ENCODE results near the gene AKAP13.

DNA sequence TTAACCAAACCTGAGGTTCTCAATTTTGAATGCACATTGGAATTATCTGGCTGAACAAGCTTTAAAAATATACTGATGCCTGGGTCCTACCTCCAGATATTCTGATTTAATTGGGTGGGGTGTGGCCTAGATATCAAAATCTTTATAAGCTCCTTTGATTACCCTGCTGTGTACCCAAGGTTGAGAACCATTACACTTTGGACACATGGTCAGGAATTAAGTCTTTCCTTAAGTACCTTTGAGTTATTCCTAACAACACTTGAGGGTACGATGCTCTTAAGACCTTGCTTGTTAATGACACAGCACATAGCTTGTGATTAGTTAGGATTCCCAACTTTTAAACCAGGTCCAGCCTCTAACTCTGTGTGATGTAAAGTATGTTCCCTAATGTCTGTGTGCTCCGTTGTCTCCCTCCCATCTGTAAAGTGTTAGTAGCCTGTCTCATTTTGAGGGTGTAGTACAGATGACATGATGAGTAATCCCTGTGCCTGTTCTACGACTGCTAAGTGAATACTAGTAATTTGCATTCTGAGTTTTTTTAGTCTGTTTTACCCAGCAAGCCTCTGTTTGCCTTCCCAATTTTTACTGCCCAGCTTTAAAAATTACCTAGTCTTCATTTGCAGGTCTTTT, 259.5 kb downstream of the AKAP13 start:
- TF ChIP-seq POLR2A (IDR thresholded peaks at IDR 0.05; ENCODE audit: low read depth, low read length), result no peak
- no peak for TF ChIP-seq POLR2AphosphoS5 (IDR thresholded peaks at IDR 0.05; ENCODE audit: low read depth, low read length)

All from GM12891 (cell line).